GM10248 (cell line): Measurements from ENCODE around the gene ERC2.

Experiments used
- CTCF ChIA-PET: fragments of 300-600 bp; sonication (Branson Sonifier 250); formaldehyde crosslinking; extraction: SDS; loops from one replicate; lab custom pipeline; 2021; ENCODE audit warnings: antibody characterized with exemption; lab: Yijun Ruan, JAX
- POLR2A ChIA-PET: fragments of 350-650 bp; sonication (Branson Sonifier 250); formaldehyde crosslinking; extraction: SDS; loops from one replicate; lab custom pipeline; 2020; ENCODE audit warnings: antibody characterized with exemption; lab: Yijun Ruan, JAX
- DNase-seq: peaks from one replicate; pipeline ENCODE4 v3.0.0; 2012; ENCODE audit errors: extremely low spot score
- CTCF ChIP-seq: IDR thresholded peaks from 2 replicates; pipeline ENCODE4 v1.5.1; 2012; ENCODE audit warnings: mild to moderate bottlenecking, low read depth; ENCODE audit errors: extremely low read depth, missing control alignments, control extremely low read depth

Gene ERC2

GRCh38 chr3:56101576-56101975 is 366.7 kb downstream of the ERC2 start:
- ChIA-PET POLR2A (no interaction called here), CTCF (no interaction called here)
- no peak for TF ChIP-seq CTCF

DNA sequence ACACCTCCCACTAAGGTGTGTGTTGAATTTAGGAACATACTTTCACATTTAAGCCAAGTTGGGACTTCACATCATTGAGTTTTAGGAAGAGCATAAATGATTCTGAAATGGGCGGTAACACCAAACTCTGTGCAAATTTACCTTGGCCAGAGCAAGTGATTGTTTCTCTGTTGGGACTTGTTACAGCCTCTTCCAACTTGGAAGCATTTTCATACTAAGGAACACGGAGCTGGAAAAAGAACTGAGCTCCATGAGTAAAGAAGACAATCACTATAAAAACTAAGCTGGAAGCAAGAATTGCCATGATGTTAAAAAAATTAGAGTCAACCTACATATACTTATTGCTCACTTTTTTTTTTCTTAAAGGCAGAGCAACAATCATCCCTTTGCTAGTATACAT is 371.3 kb downstream of the ERC2 start:
- ChIA-PET POLR2A (no interaction called here), CTCF (no interaction called here)
- no peak for TF ChIP-seq CTCF
- no peak for DNase-seq

More at GRCh38 chr3:56101576-56101975, 366.7 kb downstream of the ERC2 start:
- DNase-seq = no peak

GRCh38 chr3:56094170-56094569 is 374.1 kb downstream of the ERC2 start:
- CTCF ChIA-PET = no interaction called here

DNA sequence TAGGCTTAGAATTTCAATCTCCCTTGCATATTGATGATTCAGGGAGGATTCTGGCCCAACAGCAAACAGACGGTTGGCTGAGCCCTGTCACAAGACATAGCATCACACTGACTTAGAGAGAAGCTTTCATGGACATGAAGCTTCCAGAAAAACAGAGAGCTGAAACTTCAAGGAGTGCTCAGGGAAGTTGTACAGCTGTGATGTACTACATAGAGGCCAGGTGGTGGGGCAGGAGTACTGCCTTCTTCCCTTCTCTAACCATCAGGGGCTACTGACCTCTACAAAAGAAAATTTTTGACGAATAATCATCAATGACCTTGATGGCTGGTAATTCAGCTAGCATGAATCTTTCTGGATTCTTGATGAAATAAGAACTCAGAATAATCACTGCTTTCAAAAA is 378.5 kb downstream of the ERC2 start:
- ChIA-PET CTCF (no interaction called here), POLR2A (no interaction called here)
- DNase-seq = no peak

More at GRCh38 chr3:56094170-56094569, 374.1 kb downstream of the ERC2 start:
- no peak for DNase-seq
- POLR2A ChIA-PET = no interaction called here
- no peak for TF ChIP-seq CTCF

DNA sequence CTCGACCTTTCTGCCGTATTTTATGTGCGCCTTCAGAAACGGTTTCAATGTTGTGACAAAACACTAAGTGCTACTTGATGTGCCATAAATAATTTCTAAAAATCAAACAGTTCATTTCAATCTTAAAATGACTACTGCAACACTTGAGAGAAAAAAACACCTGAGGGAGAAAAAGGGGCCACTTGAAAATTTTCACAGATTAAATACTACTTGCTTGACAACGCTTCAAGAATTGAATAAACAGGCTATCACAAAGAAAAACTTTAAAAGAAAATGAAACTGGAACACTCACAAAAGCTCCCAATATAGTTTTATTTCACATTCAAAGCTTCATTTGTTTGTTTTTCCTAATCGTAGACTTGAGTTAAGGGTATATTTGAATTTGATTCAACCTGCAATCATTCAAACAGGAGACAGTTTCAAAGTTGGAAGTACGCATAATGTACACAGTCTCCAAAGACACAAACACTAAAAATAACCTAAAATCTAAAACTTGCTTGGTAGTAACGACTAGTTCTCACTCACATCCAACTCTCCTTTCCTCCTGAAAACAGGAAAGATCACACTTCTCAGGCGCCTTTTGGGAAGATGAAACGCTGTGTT is 380.7 kb downstream of the ERC2 start:
- ChIA-PET CTCF (no interaction called here), POLR2A (no interaction called here)
- TF ChIP-seq CTCF = no peak
- DNase-seq = no peak

More for the DNA sequence above, 378.5 kb downstream of the ERC2 start:
- TF ChIP-seq CTCF = no peak

DNA sequence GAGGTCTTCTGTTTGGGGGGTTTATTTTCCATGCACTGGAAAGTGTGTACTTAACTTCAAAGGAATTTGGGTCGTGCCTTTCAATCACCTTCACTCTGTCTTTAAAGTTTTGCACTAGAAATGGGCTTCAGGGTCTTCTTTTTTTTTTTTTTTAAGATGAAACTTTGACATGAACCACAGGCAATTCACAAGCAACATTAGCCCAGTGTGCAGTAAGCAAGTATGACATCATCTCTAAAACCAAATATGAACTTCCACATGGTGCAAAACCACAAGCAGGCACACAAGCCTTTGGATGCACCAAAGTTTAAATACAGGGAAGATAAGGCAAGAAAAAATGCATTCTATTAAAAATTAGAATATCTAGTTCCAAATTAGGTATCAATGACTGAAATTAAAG is 381.9 kb downstream of the ERC2 start:
- POLR2A ChIA-PET = no interaction called here
- no peak for DNase-seq
- no peak for TF ChIP-seq CTCF
- CTCF ChIA-PET = no interaction called here
